ENCODE measurements around the gene TUBGCP2. TPM values are rescaled to one million over a fixed set of nuclear protein-coding genes. Genes with fewer than 3 reads are reported as not detected.
A peak's percentile ranks its signal among the peaks of the same experiment; 100 is the strongest.

Gene TUBGCP2
- total RNA-seq, 1 experiment from 2014 or later, result 92.2 TPM

GRCh38 chr10:133261726-133262325, 46.8 kb downstream of the TUBGCP2 start:
- ChIA-PET POLR2A (no interaction called here), CTCF (interaction anchor here (0.6 to 1.1 kb wide), 2 partner anchors 10 to 16 kb away, joined by 3 to 5 read pairs; no protein-coding TSS in a partner anchor)
- Histone ChIP-seq H3K9me3 (no peaks in the 10 kb centered on the region), H3K27me3 (replicated peaks; ENCODE audit: control insufficient read depth, insufficient read depth, low read length) (no peaks in the 10 kb centered on the region), H3K4me3 (ENCODE audit: low read depth, low read length) (peak overlapping the region; percentile 47), H3K36me3 (ENCODE audit: control insufficient read depth, insufficient read depth, low read length) (no peaks in the 10 kb centered on the region), H3K4me1 (peaks cover 28% of the 10 kb centered on the region)
- no peaks in the 10 kb centered on the region for H3K27me3 Mint-ChIP-seq (ENCODE audit: insufficient read depth, unreplicated experiment)
- no peak overlapping the region for H3K27ac Mint-ChIP-seq (ENCODE audit: unreplicated experiment)
- TF ChIP-seq, protein P1, sequence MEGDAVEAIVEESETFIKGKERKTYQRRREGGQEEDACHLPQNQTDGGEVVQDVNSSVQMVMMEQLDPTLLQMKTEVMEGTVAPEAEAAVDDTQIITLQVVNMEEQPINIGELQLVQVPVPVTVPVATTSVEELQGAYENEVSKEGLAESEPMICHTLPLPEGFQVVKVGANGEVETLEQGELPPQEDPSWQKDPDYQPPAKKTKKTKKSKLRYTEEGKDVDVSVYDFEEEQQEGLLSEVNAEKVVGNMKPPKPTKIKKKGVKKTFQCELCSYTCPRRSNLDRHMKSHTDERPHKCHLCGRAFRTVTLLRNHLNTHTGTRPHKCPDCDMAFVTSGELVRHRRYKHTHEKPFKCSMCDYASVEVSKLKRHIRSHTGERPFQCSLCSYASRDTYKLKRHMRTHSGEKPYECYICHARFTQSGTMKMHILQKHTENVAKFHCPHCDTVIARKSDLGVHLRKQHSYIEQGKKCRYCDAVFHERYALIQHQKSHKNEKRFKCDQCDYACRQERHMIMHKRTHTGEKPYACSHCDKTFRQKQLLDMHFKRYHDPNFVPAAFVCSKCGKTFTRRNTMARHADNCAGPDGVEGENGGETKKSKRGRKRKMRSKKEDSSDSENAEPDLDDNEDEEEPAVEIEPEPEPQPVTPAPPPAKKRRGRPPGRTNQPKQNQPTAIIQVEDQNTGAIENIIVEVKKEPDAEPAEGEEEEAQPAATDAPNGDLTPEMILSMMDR (IDR thresholded peaks at IDR 0.05; ENCODE audit: insufficient read depth in 1 of 2, low read depth in 1 of 2, low read length in 1 of 2, severe bottlenecking in 1 of 2, unreplicated experiment in 1 of 2), result no peak
- peaks cover 11% of the 10 kb centered on the region for H3K36me3 Mint-ChIP-seq (ENCODE audit: insufficient read depth, unreplicated experiment)
- no TSS peak for BruUV-seq (replicated peaks)
- H3K4me1 Mint-ChIP-seq (ENCODE audit: low read depth, unreplicated experiment), result peaks cover 18% of the 10 kb centered on the region
- DNase-seq, result peak; percentile 90 to 91
- no peaks in the 10 kb centered on the region for H3K9me3 Mint-ChIP-seq (ENCODE audit: unreplicated experiment)
- intact Hi-C loops (cut with micrococcal nuclease; ENCODE audit: unreplicated experiment), result loop anchor here (5.0 kb wide), 1 partner anchor 45 kb away; the partner anchor contains the start of genes TUBGCP2 and ZNF511
- H3K4me3 Mint-ChIP-seq (ENCODE audit: unreplicated experiment), result peak overlapping the region; percentile 64

DNA sequence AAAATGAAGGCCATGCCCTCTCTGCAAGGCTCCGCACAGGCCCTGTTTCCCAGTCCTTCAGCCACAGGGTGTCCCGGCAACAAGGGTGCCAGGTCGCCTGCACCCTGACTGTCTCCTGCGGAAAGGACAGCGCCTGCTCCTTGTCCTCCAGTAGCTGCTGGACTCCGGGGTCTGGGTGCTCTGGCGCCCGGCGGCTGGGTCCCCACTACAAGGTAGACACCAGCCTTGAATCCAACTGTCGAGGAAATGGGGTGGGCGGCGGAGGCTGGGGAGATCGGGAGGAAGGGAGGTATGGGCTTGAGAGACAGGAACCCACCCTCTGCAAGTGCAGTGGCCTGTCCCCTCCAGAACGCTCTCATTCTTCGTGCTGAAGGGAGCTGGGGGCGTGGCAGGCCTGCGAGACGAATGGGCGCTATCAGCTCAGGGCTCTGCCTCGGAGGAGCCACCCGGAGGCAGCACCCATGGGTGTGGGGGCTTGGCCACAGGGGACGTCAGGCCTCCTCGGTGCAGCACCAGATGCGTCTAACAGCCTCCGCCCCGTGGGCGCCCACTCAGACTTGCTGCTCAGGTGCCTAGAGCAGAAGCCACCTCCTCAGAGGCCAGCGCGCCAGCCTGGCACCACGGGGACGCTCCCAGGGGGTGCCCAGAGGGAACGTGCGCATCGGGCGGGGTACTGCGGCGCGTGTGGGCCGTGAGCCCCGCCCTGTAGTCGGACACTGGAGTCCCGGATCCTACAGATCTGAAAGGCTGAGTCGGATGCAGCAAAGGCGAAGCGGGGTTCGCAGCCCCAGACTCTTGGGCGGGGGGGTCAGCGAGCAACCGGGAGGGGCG, 47.6 kb downstream of the TUBGCP2 start:
- DNase-seq, result peak; percentile 65 to 71
- Histone ChIP-seq H3K36me3 (ENCODE audit: control insufficient read depth, insufficient read depth, low read length) (no peaks in the 10 kb centered on the region), H3K9me3 (no peaks in the 10 kb centered on the region), H3K4me3 (ENCODE audit: low read depth, low read length) (peak overlapping the region; percentile 47), H3K27me3 (replicated peaks; ENCODE audit: control insufficient read depth, insufficient read depth, low read length) (no peaks in the 10 kb centered on the region), H3K4me1 (peaks cover 28% of the 10 kb centered on the region)
- TSS peak; percentile 42 for BruUV-seq (replicated peaks)
- peaks cover 18% of the 10 kb centered on the region for H3K4me1 Mint-ChIP-seq (ENCODE audit: low read depth, unreplicated experiment)
- peaks cover 11% of the 10 kb centered on the region for H3K36me3 Mint-ChIP-seq (ENCODE audit: insufficient read depth, unreplicated experiment)
- no peaks in the 10 kb centered on the region for H3K9me3 Mint-ChIP-seq (ENCODE audit: unreplicated experiment)
- H3K27ac Mint-ChIP-seq (ENCODE audit: unreplicated experiment), result peak overlapping the region; percentile 73
- TF ChIP-seq, protein P1 (IDR thresholded peaks at IDR 0.05; ENCODE audit: insufficient read depth in 1 of 2, low read depth in 1 of 2, low read length in 1 of 2, severe bottlenecking in 1 of 2, unreplicated experiment in 1 of 2), result no peak
- intact Hi-C loops (cut with micrococcal nuclease; ENCODE audit: unreplicated experiment), result loop anchor here (5.0 kb wide), 1 partner anchor 46 kb away; the partner anchor contains the start of genes TUBGCP2 and ZNF511
- peak overlapping the region; percentile 64 for H3K4me3 Mint-ChIP-seq (ENCODE audit: unreplicated experiment)
- no peaks in the 10 kb centered on the region for H3K27me3 Mint-ChIP-seq (ENCODE audit: insufficient read depth, unreplicated experiment)
- CTCF ChIA-PET, result interaction anchor here (0.6 to 1.1 kb wide), 3 partner anchors 9 to 17 kb away, joined by 3 to 5 read pairs (median 5); no protein-coding TSS in a partner anchor
- POLR2A ChIA-PET, result interaction anchor here (0.6 kb wide), 1 partner anchor 15 kb away, joined by 7 read pairs; no protein-coding TSS in a partner anchor

DNA sequence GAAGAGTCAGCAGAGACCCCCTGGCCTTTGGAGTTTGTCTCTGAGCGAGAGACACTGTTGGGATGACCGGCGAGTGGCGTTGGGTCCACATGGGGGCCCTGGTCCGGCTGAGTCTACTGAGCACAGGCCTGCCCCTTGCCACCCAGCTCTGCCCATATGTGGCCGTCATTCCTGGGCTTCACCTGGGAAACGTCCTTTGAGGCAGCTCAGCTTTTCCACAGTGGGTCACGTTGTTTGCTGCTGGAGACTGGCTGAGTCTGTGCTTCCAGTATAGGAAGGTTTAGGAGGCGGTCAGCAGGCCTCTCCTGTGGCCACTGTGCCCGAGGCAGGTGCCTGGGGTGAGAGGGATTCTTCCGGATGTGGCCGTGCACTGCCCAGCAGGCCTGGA, 49.1 kb downstream of the TUBGCP2 start:
- no peaks in the 10 kb centered on the region for H3K9me3 ChIP-seq
- TF ChIP-seq, protein P1 (IDR thresholded peaks at IDR 0.05; ENCODE audit: insufficient read depth in 1 of 2, low read depth in 1 of 2, low read length in 1 of 2, severe bottlenecking in 1 of 2, unreplicated experiment in 1 of 2), result no peak
- H3K4me3 Mint-ChIP-seq (ENCODE audit: unreplicated experiment), result peak overlapping the region; percentile 64
- no TSS peak for BruUV-seq (replicated peaks)
- no peak overlapping the region for H3K27ac Mint-ChIP-seq (ENCODE audit: unreplicated experiment)
- intact Hi-C loops (cut with micrococcal nuclease; ENCODE audit: unreplicated experiment), result no loop called here
- H3K9me3 Mint-ChIP-seq (ENCODE audit: unreplicated experiment), result no peaks in the 10 kb centered on the region
- ChIA-PET POLR2A (no interaction called here), CTCF (no interaction called here)
- no peak overlapping the region for H3K4me3 ChIP-seq (ENCODE audit: low read depth, low read length)
- peaks cover 28% of the 10 kb centered on the region for H3K4me1 ChIP-seq
- no peaks in the 10 kb centered on the region for H3K27me3 Mint-ChIP-seq (ENCODE audit: insufficient read depth, unreplicated experiment)
- peaks cover 11% of the 10 kb centered on the region for H3K36me3 Mint-ChIP-seq (ENCODE audit: insufficient read depth, unreplicated experiment)
- no peaks in the 10 kb centered on the region for H3K27me3 ChIP-seq (replicated peaks; ENCODE audit: control insufficient read depth, insufficient read depth, low read length)
- H3K36me3 ChIP-seq (ENCODE audit: control insufficient read depth, insufficient read depth, low read length), result no peaks in the 10 kb centered on the region
- H3K4me1 Mint-ChIP-seq (ENCODE audit: low read depth, unreplicated experiment), result peaks cover 18% of the 10 kb centered on the region
- no peak for DNase-seq
